Measurements from ENCODE around the gene NCBP1.

GRCh38 chr9:97682242-97682641, 48.6 kb downstream of the NCBP1 start:
- TF ChIP-seq POLR2AphosphoS5 (IDR thresholded peaks at IDR 0.05) (no peak), CTCF (IDR thresholded peaks at IDR 0.05) (no peak), POLR2A (IDR thresholded peaks at IDR 0.05) (no peak), EP300 (IDR thresholded peaks at IDR 0.05) (no peak)
